Mesodermal cell (in vitro differentiated cells): Measurements from ENCODE around the gene SLC16A3.

ENCODE experiments used
- H3K27ac ChIP-seq: 2 replicates; pipeline ENCODE4 v1.7.0; 2013; ENCODE audit warnings: mild to moderate bottlenecking, low read depth, low read length, moderate library complexity; ENCODE audit not compliant: severe bottlenecking
- H3K36me3 ChIP-seq: 2 replicates; pipeline ENCODE4 v1.7.1; 2013; ENCODE audit warnings: mild to moderate bottlenecking, low read length, moderate library complexity; ENCODE audit not compliant: control insufficient read depth, insufficient read depth
- H3K4me1 ChIP-seq: one replicate; pipeline ENCODE4 v1.7.1; 2013; ENCODE audit warnings: mild to moderate bottlenecking, low read length; ENCODE audit not compliant: insufficient read depth, control insufficient read depth, poor library complexity, severe bottlenecking
- H3K4me3 ChIP-seq: 2 replicates; pipeline ENCODE4 v1.7.0; 2013; ENCODE audit warnings: low read length, control low read depth, mild to moderate bottlenecking; ENCODE audit not compliant: insufficient read depth, poor library complexity, severe bottlenecking; ENCODE audit errors: extremely low read depth
- H3K9me3 ChIP-seq: 2 replicates; pipeline ENCODE4 v1.7.1; 2013; ENCODE audit warnings: mild to moderate bottlenecking, low read length, moderate library complexity; ENCODE audit not compliant: control insufficient read depth
- WGBS, 2 experiments: methylation state at CpG; one replicate each; pipeline ENCODE4 v1.1.5; 2013; ENCODE audit warnings: missing lambda C conversion rate in 2 of 2; ENCODE audit not compliant: insufficient coverage in 2 of 2; 5-methylcytosine and 5-hydroxymethylcytosine counted together

The SLC16A3 gene

DNA sequence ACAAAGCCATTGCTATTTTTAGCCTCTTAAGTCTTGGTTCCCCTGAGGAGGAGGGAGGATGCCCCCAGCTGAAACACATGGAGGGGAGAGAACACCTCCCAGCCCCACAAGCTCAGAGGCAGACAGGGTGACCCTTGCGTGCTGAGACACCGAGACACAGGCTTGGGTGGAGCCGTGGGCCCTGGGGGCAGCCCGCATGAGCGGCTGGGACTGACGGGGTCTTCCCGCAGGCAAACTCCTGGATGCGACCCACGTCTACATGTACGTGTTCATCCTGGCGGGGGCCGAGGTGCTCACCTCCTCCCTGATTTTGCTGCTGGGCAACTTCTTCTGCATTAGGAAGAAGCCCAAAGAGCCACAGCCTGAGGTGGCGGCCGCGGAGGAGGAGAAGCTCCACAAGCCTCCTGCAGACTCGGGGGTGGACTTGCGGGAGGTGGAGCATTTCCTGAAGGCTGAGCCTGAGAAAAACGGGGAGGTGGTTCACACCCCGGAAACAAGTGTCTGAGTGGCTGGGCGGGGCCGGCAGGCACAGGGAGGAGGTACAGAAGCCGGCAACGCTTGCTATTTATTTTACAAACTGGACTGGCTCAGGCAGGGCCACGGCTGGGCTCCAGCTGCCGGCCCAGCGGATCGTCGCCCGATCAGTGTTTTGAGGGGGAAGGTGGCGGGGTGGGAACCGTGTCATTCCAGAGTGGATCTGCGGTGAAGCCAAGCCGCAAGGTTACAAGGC lies 9.8 kb downstream of the SLC16A3 start:
- Histone ChIP-seq H3K27ac (peak overlapping the region; percentile 41), H3K4me3 (no peak overlapping the region), H3K4me1 (peaks cover 59% of the 10 kb centered on the region), H3K36me3 (peaks cover 71% of the 10 kb centered on the region), H3K9me3 (no peaks in the 10 kb centered on the region)
- WGBS, 2 experiments, result 83 to 87% methylated on average over 30 to 33 of the region's 33 CpGs

DNA sequence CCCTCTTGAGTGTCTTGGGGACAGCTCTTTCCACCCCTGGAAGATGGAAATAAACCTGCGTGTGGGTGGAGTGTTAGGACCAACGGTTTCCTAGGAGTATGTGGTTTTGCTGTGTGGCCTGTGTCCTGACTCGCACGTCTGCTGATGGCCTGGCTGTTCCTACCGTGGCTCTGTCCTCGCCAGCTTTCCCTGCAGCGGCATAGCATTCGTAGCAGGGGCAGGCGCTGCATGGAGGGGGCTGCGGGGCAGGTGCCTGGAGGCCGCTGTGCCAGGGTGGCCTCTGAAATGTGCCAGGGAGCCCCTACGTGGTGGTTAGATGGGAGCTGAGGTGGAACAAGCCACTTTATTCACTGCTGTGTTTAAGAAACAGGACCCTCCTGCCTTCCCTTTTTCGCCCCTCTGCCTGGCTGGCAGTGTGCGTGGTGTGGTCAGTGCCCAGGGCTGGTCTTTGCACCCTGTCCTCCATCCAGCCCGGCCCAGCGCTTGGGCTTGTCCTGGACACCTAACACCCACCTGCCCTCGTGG lies 10.6 kb downstream of the SLC16A3 start:
- Histone ChIP-seq H3K4me3 (no peak overlapping the region), H3K36me3 (peaks cover 77% of the 10 kb centered on the region), H3K27ac (no peak overlapping the region), H3K9me3 (no peaks in the 10 kb centered on the region), H3K4me1 (peaks cover 56% of the 10 kb centered on the region)
- WGBS, 2 experiments, result 95% methylated on average over 16 to 17 of the region's 17 CpGs

DNA sequence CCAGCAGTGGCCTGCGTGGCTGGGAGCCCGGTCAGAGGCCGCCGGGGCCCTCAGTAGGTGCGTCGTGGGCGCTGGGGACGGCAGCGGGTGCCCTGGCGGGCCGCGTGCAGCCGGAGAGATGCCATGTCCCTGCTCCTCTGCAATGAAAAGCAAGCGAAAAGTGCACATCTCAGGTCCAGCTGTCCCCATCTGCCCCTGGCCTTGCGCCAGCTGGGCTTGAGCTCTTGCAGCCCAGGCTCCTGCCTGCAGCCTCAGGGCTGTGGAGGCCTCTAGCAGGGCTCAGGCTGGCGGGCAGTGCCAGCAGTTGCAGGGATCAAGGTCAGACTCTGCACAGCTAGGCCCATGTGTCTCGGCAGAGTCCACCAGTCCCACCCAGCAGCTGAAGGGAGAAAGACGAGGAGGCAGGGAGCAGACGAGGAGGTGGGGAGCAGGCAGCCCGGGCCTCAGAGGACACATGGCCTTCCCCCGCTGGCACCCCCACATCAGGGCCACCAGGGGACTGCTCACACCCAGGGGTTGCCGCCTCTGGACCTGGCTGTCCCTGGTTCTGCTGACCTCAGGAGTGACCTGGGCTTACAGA lies 11.2 kb downstream of the SLC16A3 start:
- H3K4me3 ChIP-seq, result no peak overlapping the region
- WGBS, 2 experiments, result 89 to 91% methylated on average over 21 to 22 of the region's 22 CpGs
- no peaks in the 10 kb centered on the region for H3K9me3 ChIP-seq
- peaks cover 50% of the 10 kb centered on the region for H3K4me1 ChIP-seq
- peak overlapping the region; percentile 29 for H3K27ac ChIP-seq
- H3K36me3 ChIP-seq, result peaks cover 77% of the 10 kb centered on the region

DNA sequence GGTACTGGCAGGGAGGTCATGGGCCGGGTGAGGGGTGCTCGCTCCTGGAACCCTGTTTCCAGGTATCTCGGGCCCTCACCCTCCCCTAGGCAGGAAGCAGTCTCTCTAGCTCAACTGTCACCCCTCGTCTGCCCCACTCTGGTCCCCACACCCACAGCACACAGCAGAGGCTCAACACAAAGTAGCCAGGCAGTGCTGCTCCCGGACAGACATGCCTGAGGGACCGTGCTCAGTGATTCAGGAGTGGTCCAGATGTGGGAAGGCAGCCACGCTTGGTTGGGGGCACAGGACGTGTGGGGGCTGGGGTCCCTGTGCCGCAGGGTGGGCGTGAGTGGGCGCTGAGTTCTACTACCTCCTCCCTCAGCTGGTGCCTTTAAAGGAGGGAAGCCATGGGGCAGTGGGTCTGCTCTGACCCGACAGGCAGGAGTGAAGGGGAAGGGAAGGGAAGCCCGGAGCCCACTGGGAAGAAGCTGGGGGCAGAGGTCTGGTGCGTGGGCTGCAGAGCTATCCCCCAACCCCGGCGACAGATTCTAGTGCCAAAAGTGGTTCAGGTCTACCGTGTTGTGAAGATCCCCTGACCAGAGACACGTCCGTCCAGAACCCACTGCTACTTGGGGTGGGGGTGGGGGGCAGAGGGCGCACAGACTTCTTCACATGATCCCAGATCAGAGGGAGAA lies 11.8 kb downstream of the SLC16A3 start:
- peak overlapping the region; percentile 67 for H3K27ac ChIP-seq
- WGBS, 2 experiments, result 95 to 96% methylated on average over 11 to 18 of the region's 20 CpGs
- H3K4me1 ChIP-seq, result peaks cover 45% of the 10 kb centered on the region
- no peak overlapping the region for H3K4me3 ChIP-seq
- peaks cover 79% of the 10 kb centered on the region for H3K36me3 ChIP-seq
- H3K9me3 ChIP-seq, result no peaks in the 10 kb centered on the region

DNA sequence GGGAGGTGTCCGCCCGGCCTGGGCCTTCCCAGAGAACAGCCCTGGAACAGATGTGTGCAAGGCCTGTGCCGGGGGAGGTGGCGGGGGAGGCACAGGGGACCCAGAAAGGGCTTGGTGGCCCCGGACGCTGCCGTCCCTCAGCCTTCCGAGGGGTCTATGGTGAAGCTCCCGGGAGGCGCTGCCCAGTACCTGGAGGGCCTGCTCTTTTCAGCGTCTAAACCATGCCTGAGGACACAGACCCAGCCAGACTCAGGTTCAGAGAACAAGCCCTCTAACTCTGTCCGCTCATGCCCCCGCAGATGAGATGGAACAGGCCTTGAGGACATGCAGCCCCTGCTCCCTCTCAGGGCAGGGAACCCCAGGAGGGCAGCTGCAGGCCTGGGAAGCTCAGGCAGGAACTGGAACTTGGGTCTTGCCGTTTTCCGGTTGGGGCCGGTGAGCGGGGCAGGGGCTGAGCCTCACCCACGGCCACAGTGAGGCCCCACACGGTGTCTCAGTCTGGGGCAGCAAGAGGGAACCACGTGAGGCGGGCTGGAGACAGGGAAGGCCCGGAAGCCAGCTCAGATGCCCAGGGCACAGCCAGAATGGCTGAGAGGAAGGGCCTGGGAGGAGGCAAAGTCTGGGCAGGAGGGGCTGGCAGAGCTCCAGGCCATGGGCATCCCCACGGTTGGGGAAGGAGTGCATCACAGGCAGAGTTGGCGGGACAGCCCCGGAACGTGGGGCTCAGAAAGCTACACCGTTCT lies 12.5 kb downstream of the SLC16A3 start:
- Histone ChIP-seq H3K4me1 (peaks cover 38% of the 10 kb centered on the region), H3K27ac (peak overlapping the region; percentile 67), H3K9me3 (no peaks in the 10 kb centered on the region), H3K4me3 (no peak overlapping the region), H3K36me3 (peaks cover 79% of the 10 kb centered on the region)
- 94 to 96% methylated on average over 19 to 24 of the region's 27 CpGs for WGBS, 2 experiments

DNA sequence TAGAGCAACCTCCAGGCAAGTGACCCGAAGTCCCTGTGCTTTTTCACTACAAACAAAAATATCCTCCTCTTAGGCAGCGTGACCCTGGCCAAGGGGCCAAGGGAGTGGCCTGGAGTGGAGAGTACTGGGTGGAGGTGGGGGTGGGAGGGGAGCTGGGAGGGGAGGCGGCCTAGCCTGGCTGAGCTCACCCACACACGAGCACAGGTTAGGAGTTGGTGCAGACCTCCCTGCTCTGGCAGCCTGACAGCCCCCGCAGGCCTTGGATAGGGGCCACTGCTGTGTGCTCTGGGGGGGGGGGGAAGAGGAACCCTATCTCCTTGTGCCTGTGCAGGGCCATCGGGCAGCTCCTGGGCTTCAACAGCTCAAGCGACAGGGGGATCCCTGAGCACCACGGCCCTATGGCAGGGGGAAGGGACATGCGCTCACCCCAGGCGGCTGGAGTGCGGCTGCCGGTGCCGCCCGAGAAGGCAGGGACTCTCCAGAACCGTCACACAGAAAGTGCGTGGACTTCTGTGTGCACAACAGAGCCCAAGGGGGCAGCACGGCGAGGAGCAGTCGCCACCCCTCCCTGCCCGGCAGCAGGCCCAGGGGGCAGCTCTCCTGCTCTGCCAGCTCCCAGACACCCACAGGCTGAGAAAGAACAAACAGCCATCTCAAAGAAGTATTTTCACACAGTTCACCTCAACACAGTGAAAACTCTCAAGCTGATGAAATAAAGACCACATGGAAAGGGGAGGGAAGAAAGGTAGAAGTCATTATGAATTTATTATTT lies 13.3 kb downstream of the SLC16A3 start:
- WGBS, 2 experiments, result 94 to 95% methylated on average over 8 to 14 of the region's 20 CpGs
- Histone ChIP-seq H3K4me1 (peaks cover 38% of the 10 kb centered on the region), H3K27ac (peak overlapping the region; percentile 67), H3K36me3 (peaks cover 79% of the 10 kb centered on the region), H3K4me3 (no peak overlapping the region), H3K9me3 (no peaks in the 10 kb centered on the region)

DNA sequence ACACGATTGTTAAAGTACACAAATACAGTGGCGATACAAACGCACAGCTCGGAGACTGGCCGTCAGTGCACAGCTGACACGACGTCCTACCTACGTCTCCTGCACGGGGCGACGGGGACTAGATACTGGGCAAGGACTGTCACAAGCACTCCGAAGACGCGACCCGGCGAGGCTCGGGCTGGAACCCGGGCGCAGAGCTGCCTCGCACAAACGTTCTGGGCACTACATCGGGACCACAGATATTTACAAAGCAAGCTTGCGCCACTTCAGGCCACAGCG lies 13.8 kb downstream of the SLC16A3 start:
- 95 to 97% methylated on average over 24 of the region's 24 CpGs for WGBS, 2 experiments
- Histone ChIP-seq H3K4me1 (peaks cover 43% of the 10 kb centered on the region), H3K4me3 (no peak overlapping the region), H3K36me3 (peaks cover 83% of the 10 kb centered on the region), H3K9me3 (no peaks in the 10 kb centered on the region), H3K27ac (peak overlapping the region; percentile 62)

DNA sequence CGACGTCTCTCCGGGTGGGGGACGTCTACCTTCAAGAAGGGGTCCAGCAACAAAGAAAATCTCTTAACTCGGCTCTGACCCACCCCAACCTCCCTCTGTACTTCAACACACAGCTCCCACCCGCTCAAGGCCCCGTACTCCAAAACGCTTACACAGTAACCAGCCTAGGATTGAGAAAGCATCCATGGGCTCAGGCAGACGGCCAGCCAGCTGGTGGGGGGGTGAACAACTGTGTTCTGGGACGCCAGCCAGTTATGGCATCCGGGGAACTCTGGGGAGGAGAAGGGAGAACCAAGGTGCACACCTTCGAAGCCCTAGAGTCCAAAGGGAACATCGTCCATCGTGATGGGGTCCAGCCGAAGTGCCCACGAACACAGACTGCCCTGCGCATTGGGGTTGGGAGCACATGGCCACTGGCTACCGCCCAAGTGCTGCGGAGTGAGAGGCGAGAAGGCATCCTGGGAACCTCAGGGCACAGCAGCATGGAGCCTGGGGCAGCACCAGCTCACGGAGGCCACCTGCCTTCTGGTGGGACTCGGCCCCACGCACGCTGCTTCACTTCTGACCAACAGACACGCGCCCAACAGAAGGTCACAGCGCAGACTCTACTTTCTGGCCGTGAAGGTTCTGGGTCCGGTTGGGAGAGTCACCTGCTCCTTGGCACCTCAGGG lies 14.3 kb downstream of the SLC16A3 start:
- Histone ChIP-seq H3K9me3 (no peaks in the 10 kb centered on the region), H3K4me1 (peaks cover 43% of the 10 kb centered on the region), H3K4me3 (no peak overlapping the region), H3K27ac (peak overlapping the region; percentile 29), H3K36me3 (peaks cover 83% of the 10 kb centered on the region)
- WGBS, 2 experiments, result 96 to 97% methylated on average over 27 of the region's 29 CpGs

DNA sequence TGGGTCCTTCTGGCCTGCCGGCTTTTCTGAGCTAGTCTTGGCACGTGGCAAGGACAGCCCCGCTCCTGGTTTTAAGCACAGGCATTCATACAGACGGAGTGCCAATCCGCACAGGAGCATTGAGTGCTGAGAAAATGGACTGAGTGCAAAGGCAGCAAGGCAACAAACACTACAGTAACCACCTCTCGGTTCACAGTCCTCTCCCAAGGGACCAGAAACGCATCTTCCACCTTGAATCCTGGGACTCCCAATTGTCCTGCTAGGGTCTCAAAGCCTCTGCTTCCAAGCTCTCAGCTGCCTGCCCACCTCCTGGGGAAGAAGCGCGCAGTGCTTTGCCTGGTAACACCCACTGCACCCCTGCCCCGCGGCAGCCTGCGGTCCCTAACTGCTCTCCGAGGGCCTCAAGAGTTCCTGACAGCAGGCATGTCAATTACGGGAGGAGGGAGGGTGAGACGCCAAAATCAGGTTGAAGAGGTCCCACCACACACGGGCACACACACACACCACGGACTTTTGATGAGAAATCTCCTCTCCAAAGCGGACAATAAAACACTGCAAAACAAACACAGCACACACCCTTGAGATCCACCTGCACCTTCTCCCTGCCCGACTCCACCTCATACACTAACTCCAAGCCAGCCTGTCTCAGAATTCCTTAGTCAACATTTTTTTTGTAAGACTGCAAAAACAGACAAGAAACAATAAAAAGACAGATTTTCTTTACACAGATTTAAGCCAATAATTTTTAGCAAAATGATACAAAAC lies 15.0 kb downstream of the SLC16A3 start:
- Histone ChIP-seq H3K27ac (peak overlapping the region; percentile 10), H3K4me1 (peaks cover 37% of the 10 kb centered on the region), H3K4me3 (no peak overlapping the region), H3K36me3 (peaks cover 84% of the 10 kb centered on the region), H3K9me3 (no peaks in the 10 kb centered on the region)
- WGBS, 2 experiments, result 97 to 98% methylated on average over 12 to 17 of the region's 19 CpGs
